ENCODE data around the gene CYTH1. TPM values are rescaled to one million over a fixed set of nuclear protein-coding genes. Genes with fewer than 3 reads are reported as not detected.

CYTH1 gene
- total RNA-seq, 4 donors from 2014 or later, result 42.1 to 86.7 (median 67.5) TPM

GRCh38 chr17:78647032-78647431 is 135.0 kb downstream of the CYTH1 start:
- Histone ChIP-seq H3K4me1 (peaks cover 0 to 7% (median 0%) of the 10 kb centered on the region in 3 donors), H3K27me3 (peaks cover 0 to 6% (median 0%) of the 10 kb centered on the region in 4 donors), H3K9me3 (no peaks in the 10 kb centered on the region), H3K4me3 (no peak overlapping the region), H3K27ac (peak overlapping the region in 1 of 4 donors; percentile 25), H3K36me3 (no peaks in the 10 kb centered on the region)
- intact Hi-C loops (cut with DNase I), result no loop called here
- no peak for DNase-seq
- WGBS, 2 donors, result 84 to 93% methylated on average over 7 to 8 of the region's 8 CpGs
- TF ChIP-seq CTCF (IDR thresholded peaks at IDR 0.05), result no peak
- TF ChIP-seq POLR2A (IDR thresholded peaks at IDR 0.05), result no peak

- no peaks in the 10 kb centered on the region for H3K36me3 ChIP-seq
- peak overlapping the region in 2 of 4 donors; percentile 48 to 64 for H3K27ac ChIP-seq
- TF ChIP-seq CTCF (IDR thresholded peaks at IDR 0.05) (no peak), POLR2A (IDR thresholded peaks at IDR 0.05) (peak in 1 of 4 donors; percentile 58)
- H3K27me3 ChIP-seq, result peaks cover 0 to 6% (median 0%) of the 10 kb centered on the region in 4 donors
- peak; percentile 47 for DNase-seq
- peaks cover 0 to 7% (median 0%) of the 10 kb centered on the region in 3 donors for H3K4me1 ChIP-seq
- WGBS, 2 donors, result 67% methylated on average over 27 to 30 of the region's 30 CpGs
- intact Hi-C loops (cut with DNase I), result no loop called here
- peak overlapping the region in 1 of 4 donors; percentile 13 for H3K4me3 ChIP-seq
- H3K9me3 ChIP-seq, result no peaks in the 10 kb centered on the region
These were observed 136.4 kb downstream of the CYTH1 start for GRCh38 chr17:78645421-78646295.

- H3K9me3 ChIP-seq, result no peaks in the 10 kb centered on the region
- peaks cover 0 to 6% (median 0%) of the 10 kb centered on the region in 4 donors for H3K27me3 ChIP-seq
- TF ChIP-seq CTCF (IDR thresholded peaks at IDR 0.05), result no peak
- TF ChIP-seq POLR2A (IDR thresholded peaks at IDR 0.05), result no peak
- intact Hi-C loops (cut with DNase I), result no loop called here
- no peak overlapping the region for H3K4me3 ChIP-seq
- no peak for DNase-seq
- no peaks in the 10 kb centered on the region for H3K36me3 ChIP-seq
- H3K4me1 ChIP-seq, result peaks cover 0 to 7% (median 0%) of the 10 kb centered on the region in 3 donors
- H3K27ac ChIP-seq, result peak overlapping the region in 1 of 4 donors; percentile 62
- WGBS, 2 donors, result 87 to 91% methylated on average over 12 to 14 of the region's 14 CpGs
These were observed 137.1 kb downstream of the CYTH1 start for GRCh38 chr17:78644931-78645351.

- H3K36me3 ChIP-seq, result no peaks in the 10 kb centered on the region
- WGBS, 2 donors, result 72 to 75% methylated on average over 8 of the region's 8 CpGs
- TF ChIP-seq POLR2A (IDR thresholded peaks at IDR 0.05), result no peak
- no peak for TF ChIP-seq CTCF (IDR thresholded peaks at IDR 0.05)
- H3K4me1 ChIP-seq, result peaks cover 0 to 7% (median 0%) of the 10 kb centered on the region in 3 donors
- H3K9me3 ChIP-seq, result no peaks in the 10 kb centered on the region
- peaks cover 0 to 6% (median 0%) of the 10 kb centered on the region in 4 donors for H3K27me3 ChIP-seq
- H3K4me3 ChIP-seq, result no peak overlapping the region
- no peak for DNase-seq
- intact Hi-C loops (cut with DNase I), result no loop called here
- H3K27ac ChIP-seq, result no peak overlapping the region
These were observed 137.8 kb downstream of the CYTH1 start for GRCh38 chr17:78644224-78644623.

- Histone ChIP-seq H3K36me3 (no peaks in the 10 kb centered on the region), H3K27ac (no peak overlapping the region), H3K4me1 (peaks cover 0 to 7% (median 0%) of the 10 kb centered on the region in 3 donors), H3K9me3 (no peaks in the 10 kb centered on the region), H3K4me3 (no peak overlapping the region), H3K27me3 (peaks cover 0 to 6% (median 0%) of the 10 kb centered on the region in 4 donors)
- no peak for DNase-seq
- WGBS, 2 donors, result 87% methylated on average over 13 of the region's 13 CpGs
- intact Hi-C loops (cut with DNase I), result no loop called here
- TF ChIP-seq POLR2A (IDR thresholded peaks at IDR 0.05) (no peak), CTCF (IDR thresholded peaks at IDR 0.05) (no peak)
These were observed 138.7 kb downstream of the CYTH1 start for GRCh38 chr17:78643326-78643725.
